HCT116 (cell line): ENCODE data around the gene MYH14. TPM values are rescaled to one million over a fixed set of nuclear protein-coding genes. Genes with fewer than 3 reads are reported as not detected.
A peak's percentile ranks its signal among the peaks of the same experiment; 100 is the strongest.

Experiments
- ATAC-seq: fragments of 200-7000 bp; cut with Tn5 transposase; 2 replicates; pipeline ENCODE4 v1.9.1; 2020; ENCODE audit warnings: mild to moderate bottlenecking, moderate library complexity
- BruUV-seq: library from RNA; stranded (reverse); fragments of 400-500 nt; replicated peaks from 2 replicates; lab custom pipeline; 2021; lab: Mats Ljungman, UMichigan
- CTCF ChIA-PET: fragments of 300-600 bp; sonication (Branson Sonifier 250); formaldehyde crosslinking; loops from one replicate; lab custom pipeline; 2021; ENCODE audit warnings: antibody characterized with exemption; lab: Charles Lee
- POLR2A ChIA-PET: fragments of 300-600, 350-600 bp; sonication (Branson Sonifier 250); formaldehyde crosslinking; loops from one replicate; lab custom pipeline; 2021; ENCODE audit warnings: antibody characterized with exemption; lab: Charles Lee
- RAD21 ChIA-PET, 2 experiments: fragments of 300-600 bp; sonication (Branson Sonifier 250); formaldehyde crosslinking; loops; one replicate each; lab custom pipeline; 2023; ENCODE audit warnings: low total read pairs in 2 of 2; ENCODE audit not compliant: uncharacterized antibody in 2 of 2, unreplicated experiment in 2 of 2, low non-redundant PET in 1 of 2; lab: Charles Lee
- DNase-seq: peaks from one replicate; pipeline ENCODE4 v3.0.0-alpha.2; 2010; ENCODE audit warnings: low read depth, low spot score
- H2AFZ ChIP-seq: fragments of 200-600 bp; shearing (Covaris generic), sonication (generic); 2 replicates; pipeline ENCODE4 v1.6.1; 2017; ENCODE audit warnings: low read depth, mixed run types, mixed read lengths, antibody characterized with exemption, low read length; ENCODE audit not compliant: poor library complexity, severe bottlenecking
- H3K27ac ChIP-seq: 2 replicates; pipeline ENCODE4 v1.5.1; 2012; ENCODE audit warnings: low read depth, low read length
- H3K27me3 ChIP-seq: fragments of 200-600 bp; sonication (generic); 2 replicates; pipeline ENCODE4 v1.6.1; 2016; ENCODE audit warnings: mixed run types, low read length, mixed read lengths; ENCODE audit not compliant: insufficient read depth
- H3K36me3 ChIP-seq, 2 experiments: fragments of 200-500 bp in 1 of 2; fragments of 200-600 bp in 1 of 2; sonication (Bioruptor generic) in 1 of 2; sonication (generic) in 1 of 2; 2 replicates each; pipeline versions ENCODE4 v1.5.1 to v1.6.1; 2014 to 2016; ENCODE audit warnings: low read length in 2 of 2, inconsistent platforms in 1 of 2, mixed read lengths in 1 of 2, mixed run types in 1 of 2; ENCODE audit not compliant: insufficient read depth in 2 of 2, control insufficient read depth in 1 of 2
- H3K4me1 ChIP-seq, 2 experiments: fragments of 200-600 bp in 1 of 2; sonication (generic) in 1 of 2; 2 replicates each; pipeline versions ENCODE4 v1.5.1 to v1.6.1; 2012 to 2017; ENCODE audit warnings: low read length in 2 of 2, inconsistent platforms in 1 of 2, mild to moderate bottlenecking in 1 of 2, mixed read lengths in 1 of 2, mixed run types in 1 of 2, moderate library complexity in 1 of 2; ENCODE audit not compliant: insufficient read depth in 2 of 2, control insufficient read depth in 1 of 2
- H3K4me2 ChIP-seq: fragments of 200-600 bp; sonication (generic); 2 replicates; pipeline ENCODE4 v1.6.1; 2017; ENCODE audit warnings: mixed run types, low read length, mixed read lengths
- H3K4me3 ChIP-seq, 2 experiments: fragments of 200-600 bp in 1 of 2; sonication (generic) in 1 of 2; replicated peaks in 1 of 2; 2 replicates each; pipeline ENCODE4 v1.5.1; 2011 to 2016; ENCODE audit warnings: low read length in 2 of 2, control low read depth in 1 of 2, low read depth in 1 of 2, mild to moderate bottlenecking in 1 of 2, mixed read lengths in 1 of 2, mixed run types in 1 of 2
- H3K79me2 ChIP-seq: fragments of 200-600 bp; sonication (generic); 2 replicates; pipeline ENCODE4 v1.6.1; 2017; ENCODE audit warnings: mild to moderate bottlenecking, mixed run types, low read length, moderate library complexity, mixed read lengths; ENCODE audit not compliant: insufficient read depth
- H3K9ac ChIP-seq: fragments of 200-600 bp; sonication (generic); 2 replicates; pipeline ENCODE4 v1.6.1; 2016; ENCODE audit warnings: low read length, mixed read lengths
- H3K9me2 ChIP-seq: fragments of 200-600 bp; sonication (generic), shearing (Covaris generic); 2 replicates; pipeline ENCODE4 v1.6.1; 2017; ENCODE audit warnings: mixed run types, mild to moderate bottlenecking, moderate library complexity; ENCODE audit not compliant: insufficient read depth
- H3K9me3 ChIP-seq, 2 experiments: fragments of 200-500 bp in 1 of 2; fragments of 200-600 bp in 1 of 2; sonication (Bioruptor generic) in 1 of 2; sonication (generic) in 1 of 2; 2 replicates each; pipeline ENCODE4 v1.6.1; 2014 to 2017; ENCODE audit warnings: low read length in 2 of 2, mixed read lengths in 2 of 2, inconsistent platforms in 1 of 2, low read depth in 1 of 2, mild to moderate bottlenecking in 1 of 2, mixed run types in 1 of 2, moderate library complexity in 1 of 2; ENCODE audit not compliant: control insufficient read depth in 1 of 2, insufficient read depth in 1 of 2
- H4K20me1 ChIP-seq: fragments of 200-600 bp; sonication (generic), shearing (Covaris generic); 2 replicates; pipeline ENCODE4 v1.6.1; 2017; ENCODE audit warnings: mixed run types, mild to moderate bottlenecking, moderate library complexity; ENCODE audit not compliant: insufficient read depth
- CBX3 ChIP-seq: IDR thresholded peaks from 2 replicates; pipeline ENCODE4 v1.6.1; 2012; ENCODE audit warnings: low read depth
- POLR2A ChIP-seq: IDR thresholded peaks from 2 replicates; pipeline ENCODE4 v1.7.0; 2011; ENCODE audit warnings: borderline replicate concordance; ENCODE audit not compliant: insufficient read depth, insufficient read length; ENCODE audit errors: extremely low read depth
- POLR2AphosphoS5 ChIP-seq: IDR thresholded peaks from 2 replicates; pipeline ENCODE4 v1.6.1; 2011; ENCODE audit warnings: mild to moderate bottlenecking, low read depth, low read length, moderate library complexity
- SP1 ChIP-seq: IDR thresholded peaks from 2 replicates; pipeline ENCODE4 v1.6.1; 2012; ENCODE audit warnings: low read depth
- intact Hi-C: fragments of 100-400 bp; cut with micrococcal nuclease; formaldehyde crosslinking; loops from 2 replicates; pipeline ENCODE4 v1.10.0; 2022
- total RNA-seq: library from RNA; stranded (reverse); gene quantifications from one replicate; pipeline ENCODE4 v1.2.1, GENCODE V29; 2021; ENCODE audit not compliant: unreplicated experiment
- TF ChIP-seq, protein P1 (sequence below), 3 experiments: fragments of 200-600 bp in 1 of 3; sonication (generic) in 1 of 3; IDR thresholded peaks in 2 of 3; conservative IDR thresholded peaks in 1 of 3; 2 replicates each; pipeline ENCODE4 v1.5.1; 2012 to 2017; ENCODE audit warnings: low read depth in 2 of 3, low read length in 2 of 3, antibody characterized with exemption in 1 of 3, borderline replicate concordance in 1 of 3, control low read depth in 1 of 3, mild to moderate bottlenecking in 1 of 3, mixed read lengths in 1 of 3, mixed run types in 1 of 3, moderate library complexity in 1 of 3; ENCODE audit not compliant: insufficient read depth in 1 of 3
- TF ChIP-seq, protein P2 (sequence below): IDR thresholded peaks from 2 replicates; pipeline ENCODE4 v1.6.1; 2012

Gene MYH14
- total RNA-seq, 1 experiment from 2014 or later, result 60.1 TPM

DNA sequence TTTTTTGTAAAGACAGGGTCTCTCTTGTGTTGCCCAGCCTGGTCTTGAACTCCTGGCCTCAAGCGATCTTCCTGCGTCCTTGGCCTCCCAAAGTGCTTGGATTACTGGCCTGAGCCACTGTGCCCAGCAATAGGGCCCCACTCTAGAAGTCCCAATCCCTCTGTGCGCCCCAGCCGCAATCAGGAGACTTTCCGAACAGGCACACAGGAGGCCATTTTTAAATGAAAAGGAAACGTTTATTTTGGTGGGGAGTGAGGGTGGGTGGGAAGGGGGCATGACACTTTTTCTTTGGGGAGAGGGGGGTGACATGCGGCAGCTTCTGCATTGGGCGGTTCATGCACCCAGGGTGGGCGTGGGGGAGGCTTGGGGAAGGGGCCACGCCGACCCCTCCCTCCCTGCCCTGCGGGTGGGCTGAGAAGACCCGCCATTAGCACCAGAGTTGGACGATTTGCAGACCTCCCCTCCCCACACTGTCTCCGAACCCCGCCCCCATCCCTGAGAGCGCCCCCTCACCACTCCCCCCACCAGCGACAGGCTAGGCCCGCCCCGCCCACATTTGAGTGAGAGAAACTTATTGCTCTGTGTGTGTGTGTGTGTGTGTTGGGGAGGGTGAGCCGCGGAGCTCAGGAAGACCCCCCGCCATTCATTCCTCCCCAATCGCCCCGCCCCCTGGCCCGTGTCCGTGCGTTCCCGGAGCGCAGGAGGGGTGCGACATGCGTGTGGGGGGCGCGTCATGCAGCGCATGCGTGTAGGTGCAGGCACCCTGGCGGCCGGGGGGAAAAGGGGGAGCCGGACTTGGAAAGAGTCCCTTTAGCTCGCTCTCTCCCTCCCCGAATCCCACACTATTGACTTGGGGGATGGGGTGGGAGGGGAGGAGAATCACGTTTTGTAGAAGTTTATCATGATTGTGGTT, 108.6 kb downstream of the MYH14 start:
- Histone ChIP-seq H3K27me3 (no peaks in the 10 kb centered on the region), H4K20me1 (no peaks in the 10 kb centered on the region), H3K27ac (no peak overlapping the region), H3K4me3 (no peak overlapping the region), H3K9me3 (no peaks in the 10 kb centered on the region), H3K79me2 (no peaks in the 10 kb centered on the region), H3K4me2 (no peak overlapping the region), H3K9ac (no peak overlapping the region), H2AFZ (no peak overlapping the region), H3K4me1 (peaks cover 0 to 4% of the 10 kb centered on the region in 2 experiments; a peak in 1 of 4 replicates), H3K9me2 (no peaks in the 10 kb centered on the region), H3K36me3 (no peaks in the 10 kb centered on the region)
- ChIA-PET CTCF (no interaction called here), POLR2A (no interaction called here), RAD21 (interaction anchor here in 1 of 2 experiments (0.7 kb wide), 1 partner anchor 17 kb away, joined by 6 read pairs; the partner anchor contains the start of gene KCNC3)
- intact Hi-C loops, result no loop called here
- ATAC-seq (peak; percentile 37; the same call in 1 of the 2 replicates), DNase-seq (no peak)
- BruUV-seq, result no TSS peak
- TF ChIP-seq CBX3 (no peak), SP1 (no peak), POLR2A (peak; percentile 66), POLR2AphosphoS5 (no peak)
- TF ChIP-seq, protein P1, sequence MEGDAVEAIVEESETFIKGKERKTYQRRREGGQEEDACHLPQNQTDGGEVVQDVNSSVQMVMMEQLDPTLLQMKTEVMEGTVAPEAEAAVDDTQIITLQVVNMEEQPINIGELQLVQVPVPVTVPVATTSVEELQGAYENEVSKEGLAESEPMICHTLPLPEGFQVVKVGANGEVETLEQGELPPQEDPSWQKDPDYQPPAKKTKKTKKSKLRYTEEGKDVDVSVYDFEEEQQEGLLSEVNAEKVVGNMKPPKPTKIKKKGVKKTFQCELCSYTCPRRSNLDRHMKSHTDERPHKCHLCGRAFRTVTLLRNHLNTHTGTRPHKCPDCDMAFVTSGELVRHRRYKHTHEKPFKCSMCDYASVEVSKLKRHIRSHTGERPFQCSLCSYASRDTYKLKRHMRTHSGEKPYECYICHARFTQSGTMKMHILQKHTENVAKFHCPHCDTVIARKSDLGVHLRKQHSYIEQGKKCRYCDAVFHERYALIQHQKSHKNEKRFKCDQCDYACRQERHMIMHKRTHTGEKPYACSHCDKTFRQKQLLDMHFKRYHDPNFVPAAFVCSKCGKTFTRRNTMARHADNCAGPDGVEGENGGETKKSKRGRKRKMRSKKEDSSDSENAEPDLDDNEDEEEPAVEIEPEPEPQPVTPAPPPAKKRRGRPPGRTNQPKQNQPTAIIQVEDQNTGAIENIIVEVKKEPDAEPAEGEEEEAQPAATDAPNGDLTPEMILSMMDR (IDR thresholded peaks at IDR 0.05 in 2 of 3, conservative IDR thresholded peaks at IDR 0.05 in 1 of 3; ENCODE audit: borderline replicate concordance in 1 of 3, insufficient read depth in 1 of 3, low read depth in 2 of 3, low read length in 2 of 3), result no peak
- TF ChIP-seq, protein P2, sequence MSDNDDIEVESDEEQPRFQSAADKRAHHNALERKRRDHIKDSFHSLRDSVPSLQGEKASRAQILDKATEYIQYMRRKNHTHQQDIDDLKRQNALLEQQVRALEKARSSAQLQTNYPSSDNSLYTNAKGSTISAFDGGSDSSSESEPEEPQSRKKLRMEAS, result no peak
